T-cell (primary cell): Measurements from ENCODE around the gene PBXIP1. TPM values are rescaled to one million over a fixed set of nuclear protein-coding genes. Genes with fewer than 3 reads are reported as not detected.

Experiments used
- ATAC-seq, 4 experiments: fragments of 200-7000 bp in 3 of 4; fragments of 150-1000 bp in 1 of 4; cut with Tn5 transposase; replicated peaks in 1 of 4; 1 replicate in 3 of 4; 2 replicates in 1 of 4; pipeline ENCODE4 v1.10.0; 2021; ENCODE audit warnings: moderate library complexity in 3 of 4, mild to moderate bottlenecking in 2 of 4, moderate number of reproducible peaks in 1 of 4
- CTCF ChIA-PET, 2 donors: fragments of 300-600 bp; sonication (Branson Sonifier 250); formaldehyde crosslinking; loops; one replicate each; lab custom pipeline; 2022; ENCODE audit warnings: antibody characterized with exemption in 2 of 2; lab: Charles Lee
- POLR2A ChIA-PET, 2 donors: fragments of 300-600 bp; sonication (Branson Sonifier 250); formaldehyde crosslinking; loops; one replicate each; lab custom pipeline; 2022; ENCODE audit warnings: antibody characterized with exemption in 2 of 2; lab: Charles Lee
- DNase-seq, 35 experiments: peaks; one replicate each; pipeline versions ENCODE4 v3.0.0 to v3.0.0-alpha.2; 2013 to 2023
- H3K27ac ChIP-seq: one replicate; pipeline ENCODE4 v1.5.1; 2013; ENCODE audit warnings: low read length
- H3K27me3 ChIP-seq, 2 experiments: replicated peaks in 1 of 2; 1 replicate in 1 of 2; 2 replicates in 1 of 2; pipeline versions ENCODE4 v1.6.1 to v1.7.0; 2013; ENCODE audit warnings: low read length in 1 of 2, mixed read lengths in 1 of 2; ENCODE audit not compliant: control insufficient read depth in 2 of 2, insufficient read depth in 2 of 2; ENCODE audit errors: extremely low read depth in 1 of 2
- H3K36me3 ChIP-seq, 2 donors: 1 replicate in 1 of 2; 2 replicates in 1 of 2; pipeline versions ENCODE4 v1.6.1 to v1.7.0; 2013; ENCODE audit warnings: low read length in 1 of 2; ENCODE audit not compliant: control insufficient read depth in 2 of 2, insufficient read depth in 1 of 2; ENCODE audit errors: extremely low read depth in 1 of 2
- H3K4me1 ChIP-seq, 2 experiments: 1 replicate in 1 of 2; 2 replicates in 1 of 2; pipeline versions ENCODE4 v1.6.1 to v1.7.0; 2013; ENCODE audit warnings: low read length in 2 of 2, mixed read lengths in 1 of 2; ENCODE audit not compliant: insufficient read depth in 2 of 2, control insufficient read depth in 1 of 2; ENCODE audit errors: extremely low read depth in 1 of 2
- H3K4me3 ChIP-seq, 2 donors: 1 replicate in 1 of 2; 2 replicates in 1 of 2; pipeline versions ENCODE4 v1.5.1 to v1.7.0; 2013; ENCODE audit warnings: mild to moderate bottlenecking in 2 of 2, low read length in 1 of 2, moderate library complexity in 1 of 2; ENCODE audit not compliant: control insufficient read depth in 1 of 2; ENCODE audit errors: extremely low read depth in 1 of 2
- H3K9me3 ChIP-seq: 2 replicates; pipeline ENCODE4 v1.7.0; 2013
- H3K27ac Mint-ChIP-seq, 2 donors: one replicate each; pipeline ENCODE4 v1.8.0; 2020 to 2021; ENCODE audit warnings: mild to moderate bottlenecking in 2 of 2, mixed read lengths in 2 of 2
- H3K27me3 Mint-ChIP-seq, 2 donors: one replicate each; pipeline ENCODE4 v1.8.0; 2021 to 2022; ENCODE audit warnings: mixed read lengths in 2 of 2
- H3K36me3 Mint-ChIP-seq: one replicate; pipeline ENCODE4 v1.8.0; 2021; ENCODE audit warnings: mixed read lengths
- H3K4me1 Mint-ChIP-seq, 3 donors: one replicate each; pipeline ENCODE4 v1.8.0; 2020 to 2022; ENCODE audit warnings: mixed read lengths in 3 of 3, mild to moderate bottlenecking in 1 of 3
- H3K4me3 Mint-ChIP-seq, 3 donors: one replicate each; pipeline ENCODE4 v1.8.0; 2020 to 2022; ENCODE audit warnings: mild to moderate bottlenecking in 3 of 3, mixed read lengths in 3 of 3, moderate library complexity in 3 of 3
- H3K9me3 Mint-ChIP-seq, 3 donors: one replicate each; pipeline ENCODE4 v1.8.0; 2020 to 2022; ENCODE audit warnings: mixed read lengths in 3 of 3
- WGBS: methylation state at CpG from one replicate; pipeline ENCODE4 v1.1.5; 2013; ENCODE audit warnings: missing lambda C conversion rate; ENCODE audit not compliant: insufficient coverage; 5-methylcytosine and 5-hydroxymethylcytosine counted together
- total RNA-seq, 35 experiments: library from RNA in 6 of 35; stranded (reverse) in 6 of 35; fragments of 120-200 nt in 1 of 35; gene quantifications; one replicate each; pipeline versions ENCODE4 v1.2.1 to v1.2.4 and lab custom pipeline; 2013 to 2026

PBXIP1 gene
- total RNA-seq, 5 donors from 2014 or later (not counting 1 experiment from before 2014, with no cell fraction given) = 299 to 450 (median 328) TPM

DNA sequence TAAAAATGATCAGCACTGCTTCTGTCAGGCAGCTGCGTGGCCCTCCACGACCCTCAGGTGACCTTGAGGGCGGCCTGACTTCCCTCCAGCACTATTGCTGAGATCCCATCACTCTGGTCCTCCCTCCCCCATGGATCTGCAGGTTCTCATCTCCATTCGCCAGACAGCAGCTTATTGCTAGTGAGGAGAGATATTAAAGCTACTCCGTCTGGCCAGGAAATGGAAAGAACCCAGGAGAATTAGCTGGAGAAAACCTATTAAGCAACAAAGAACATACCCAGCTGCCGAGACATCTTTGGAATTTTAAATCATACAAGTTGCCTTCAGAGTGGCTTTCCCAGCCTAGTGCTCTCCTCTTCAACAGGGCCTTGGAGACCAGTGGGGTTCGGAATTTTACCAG, 60.1 kb downstream of the PBXIP1 start:
- H3K4me1 ChIP-seq = no peaks in the 10 kb centered on the region
- H3K27ac ChIP-seq = no peak overlapping the region
- H3K9me3 ChIP-seq = no peaks in the 10 kb centered on the region
- no peak overlapping the region for H3K27ac Mint-ChIP-seq
- H3K4me3 ChIP-seq = no peak overlapping the region
- H3K4me3 Mint-ChIP-seq = no peak overlapping the region
- H3K27me3 ChIP-seq = peaks cover 0 to 13% of the 10 kb centered on the region in 2 experiments
- CTCF ChIA-PET = interaction anchor here in 1 of 2 donors (0.6 kb wide), 1 partner anchor 194 kb away, joined by 4 read pairs; no protein-coding TSS in a partner anchor
- no peak for ATAC-seq
- no peaks in the 10 kb centered on the region for H3K36me3 ChIP-seq
- 86% methylated on average over 2 of the region's 7 CpGs for WGBS
- H3K9me3 Mint-ChIP-seq = no peaks in the 10 kb centered on the region
- H3K4me1 Mint-ChIP-seq = peaks cover 0 to 7% (median 0%) of the 10 kb centered on the region in 3 donors
- H3K36me3 Mint-ChIP-seq = no peaks in the 10 kb centered on the region
- H3K27me3 Mint-ChIP-seq = no peaks in the 10 kb centered on the region
- DNase-seq = no peak
- POLR2A ChIA-PET = no interaction called here

Other genes starting within 250 kb of the PBXIP1 start
- gene KCNN3, start 85.8 kb downstream of the PBXIP1 start, total RNA-seq = under 1 TPM; 0.03 to 0.23 (median 0.18) TPM
- gene PMVK, start 19.4 kb downstream of the PBXIP1 start, total RNA-seq = 10 to 100 TPM; 12.6 to 24.9 (median 22.4) TPM
- 10 to 100 TPM; 36.0 to 70.8 (median 68.5) TPM for gene PYGO2, start 5.7 kb upstream of the PBXIP1 start, total RNA-seq
- gene SHC1, start 14.6 kb upstream of the PBXIP1 start, total RNA-seq = 10 to 100 TPM; 61.3 to 88.2 (median 76.8) TPM
- 10 to 100 TPM in 4 of 5 donors, 1 to 10 TPM in 1; 7.9 to 11.8 (median 10.3) TPM for gene CKS1B, start 18.6 kb upstream of the PBXIP1 start, total RNA-seq
- 10 to 100 TPM; 32.8 to 64.3 (median 53.4) TPM for gene FLAD1, start 27.2 kb upstream of the PBXIP1 start, total RNA-seq
- gene LENEP, start 37.5 kb upstream of the PBXIP1 start, total RNA-seq = 1 to 10 TPM in 3 of 5 donors, not detected in 2; 1.3 to 3.0 (median 1.6) TPM
- 10 to 100 TPM; 39.6 to 68.4 (median 51.7) TPM for gene ZBTB7B, start 46.7 kb upstream of the PBXIP1 start, total RNA-seq
- 1 to 10 TPM; 1.1 to 2.6 (median 1.6) TPM for gene DCST2, start 77.7 kb upstream of the PBXIP1 start, total RNA-seq
- gene DCST1, start 77.7 kb upstream of the PBXIP1 start, total RNA-seq = under 1 TPM in 3 of 5 donors, not detected in 2; 0.30 to 0.58 (median 0.54) TPM
- gene ADAM15, start 95.2 kb upstream of the PBXIP1 start, total RNA-seq = 10 to 100 TPM; 17.3 to 53.0 (median 37.2) TPM
- gene EFNA4, start 107.6 kb upstream of the PBXIP1 start, total RNA-seq = 1 to 10 TPM; 3.1 to 7.8 (median 6.6) TPM
- 1 to 10 TPM in 3 of 5 donors, under 1 TPM in 1, not detected in 1; 0.68 to 2.6 (median 2.3) TPM for gene EFNA3, start 122.7 kb upstream of the PBXIP1 start, total RNA-seq
- 1 to 10 TPM; 1.6 to 8.4 (median 5.1) TPM for gene EFNA1, start 171.8 kb upstream of the PBXIP1 start, total RNA-seq
- gene SLC50A1, start 179.8 kb upstream of the PBXIP1 start, total RNA-seq = 10 to 100 TPM; 20.7 to 34.9 (median 30.8) TPM
- 10 to 100 TPM; 26.9 to 70.7 (median 64.5) TPM for gene DPM3, start 184.4 kb upstream of the PBXIP1 start, total RNA-seq
- 100 to 1,000 TPM in 4 of 5 donors, 10 to 100 TPM in 1; 93.6 to 150 (median 138) TPM for gene KRTCAP2, start 217.2 kb upstream of the PBXIP1 start, total RNA-seq
- gene TRIM46, start 217.8 kb upstream of the PBXIP1 start, total RNA-seq = 10 to 100 TPM in 2 of 5 donors, 1 to 10 TPM in 3; 5.1 to 12.2 (median 9.8) TPM